CD14-positive monocyte (primary cell): ENCODE results near the gene RCC1. TPM values are rescaled to one million over a fixed set of nuclear protein-coding genes. Genes with fewer than 3 reads are reported as not detected.

Source experiments
- DNase-seq, 3 donors: peaks; one replicate each; pipeline ENCODE4 v3.0.0-alpha.2; 2011 to 2022
- H2AFZ ChIP-seq: 2 replicates; pipeline ENCODE4 v1.6.0; 2012; ENCODE audit warnings: mild to moderate bottlenecking, low read depth, low read length, inconsistent platforms; ENCODE audit not compliant: insufficient read depth, poor library complexity, severe bottlenecking
- H3K27ac ChIP-seq, 2 donors: 1 replicate in 1 of 2; 2 replicates in 1 of 2; pipeline ENCODE4 v1.5.1; 2012 to 2013; ENCODE audit warnings: low read length in 2 of 2, control low read depth in 1 of 2, inconsistent platforms in 1 of 2, low read depth in 1 of 2, mild to moderate bottlenecking in 1 of 2
- H3K27me3 ChIP-seq, 2 donors: one replicate each; pipeline versions ENCODE4 v1.6.0 to v1.6.1; 2011 to 2013; ENCODE audit warnings: low read length in 2 of 2; ENCODE audit not compliant: control insufficient read depth in 2 of 2, insufficient read depth in 2 of 2
- H3K36me3 ChIP-seq, 2 donors: replicated peaks in 1 of 2; 1 replicate in 1 of 2; 2 replicates in 1 of 2; pipeline versions ENCODE4 v1.5.1 to v1.6.1; 2012 to 2013; ENCODE audit warnings: low read length in 2 of 2, control low read depth in 1 of 2, inconsistent platforms in 1 of 2, mild to moderate bottlenecking in 1 of 2; ENCODE audit not compliant: insufficient read depth in 2 of 2, control insufficient read depth in 1 of 2
- H3K4me1 ChIP-seq, 2 donors: 1 replicate in 1 of 2; 2 replicates in 1 of 2; pipeline versions ENCODE4 v1.5.1 to v1.6.1; 2012 to 2013; ENCODE audit warnings: low read length in 2 of 2, control low read depth in 1 of 2, inconsistent platforms in 1 of 2, mild to moderate bottlenecking in 1 of 2, moderate library complexity in 1 of 2; ENCODE audit not compliant: insufficient read depth in 2 of 2, control insufficient read depth in 1 of 2
- H3K4me2 ChIP-seq: replicated peaks from 2 replicates; pipeline ENCODE3; 2012; ENCODE audit warnings: low read length, moderate library complexity, mild to moderate bottlenecking; ENCODE audit not compliant: poor library complexity, severe bottlenecking; ENCODE audit errors: extremely low read depth
- H3K4me3 ChIP-seq, 3 experiments: fragments of 200-600 bp in 1 of 3; sonication (generic) in 1 of 3; replicated peaks in 1 of 3; 1 replicate in 2 of 3; 2 replicates in 1 of 3; pipeline ENCODE4 v1.5.1; 2011 to 2013; ENCODE audit warnings: low read length in 3 of 3, mild to moderate bottlenecking in 3 of 3, control low read depth in 2 of 3, low read depth in 2 of 3, inconsistent platforms in 1 of 3, moderate library complexity in 1 of 3
- H3K79me2 ChIP-seq: 2 replicates; pipeline ENCODE4 v1.6.0; 2012; ENCODE audit warnings: mild to moderate bottlenecking, control low read depth, inconsistent platforms, low read length, moderate library complexity; ENCODE audit not compliant: insufficient read depth
- H3K9ac ChIP-seq: 2 replicates; pipeline ENCODE4 v1.6.0; 2017; ENCODE audit warnings: low read length, mild to moderate bottlenecking; ENCODE audit not compliant: insufficient read depth, poor library complexity, severe bottlenecking
- H3K9me3 ChIP-seq, 2 donors: replicated peaks in 1 of 2; 1 replicate in 1 of 2; 2 replicates in 1 of 2; pipeline versions ENCODE4 v1.5.1 to v1.6.1; 2012 to 2013; ENCODE audit warnings: low read length in 2 of 2, control low read depth in 1 of 2; ENCODE audit not compliant: control insufficient read depth in 1 of 2, insufficient read depth in 1 of 2
- H4K20me1 ChIP-seq: 2 replicates; pipeline ENCODE4 v1.6.0; 2012; ENCODE audit warnings: mild to moderate bottlenecking, low read length, control low read depth, moderate library complexity; ENCODE audit not compliant: insufficient read depth
- H3K27ac Mint-ChIP-seq, 7 donors: one replicate each; pipeline ENCODE4 v1.8.0; 2020; ENCODE audit warnings: mild to moderate bottlenecking in 7 of 7, mixed read lengths in 7 of 7, moderate library complexity in 6 of 7, inconsistent platforms in 2 of 7
- H3K27me3 Mint-ChIP-seq, 3 donors: one replicate each; pipeline ENCODE4 v1.8.0; 2021 to 2022; ENCODE audit warnings: low read depth in 3 of 3, mild to moderate bottlenecking in 3 of 3, mixed read lengths in 3 of 3, moderate library complexity in 3 of 3, inconsistent platforms in 1 of 3
- H3K36me3 Mint-ChIP-seq, 2 donors: one replicate each; pipeline ENCODE4 v1.8.0; 2020; ENCODE audit warnings: mixed read lengths in 2 of 2, inconsistent platforms in 1 of 2, mild to moderate bottlenecking in 1 of 2
- H3K4me1 Mint-ChIP-seq: one replicate; pipeline ENCODE4 v1.8.0; 2020; ENCODE audit warnings: mild to moderate bottlenecking, mixed read lengths
- H3K4me3 Mint-ChIP-seq, 2 donors: one replicate each; pipeline ENCODE4 v1.8.0; 2020; ENCODE audit warnings: mild to moderate bottlenecking in 2 of 2, mixed read lengths in 2 of 2, moderate library complexity in 1 of 2
- H3K9me3 Mint-ChIP-seq, 7 donors: one replicate each; pipeline ENCODE4 v1.8.0; 2020 to 2022; ENCODE audit warnings: mixed read lengths in 7 of 7, mild to moderate bottlenecking in 6 of 7, moderate library complexity in 6 of 7, inconsistent platforms in 2 of 7
- WGBS: methylation state at CpG from one replicate; pipeline ENCODE4 v1.1.5; 2013; ENCODE audit warnings: missing lambda C conversion rate; ENCODE audit not compliant: insufficient coverage; 5-methylcytosine and 5-hydroxymethylcytosine counted together
- intact Hi-C, 2 donors: fragments of 100-400 bp; cut with micrococcal nuclease; formaldehyde crosslinking; loops; one replicate each; pipeline versions ENCODE4 v1.15.0 to v1.15.1; 2023
- polyA plus RNA-seq, 3 donors: library from polyadenylated mRNA; depleted of rRNA in 1 of 3; unstranded in 2 of 3; stranded (reverse) in 1 of 3; fragments of 300-500 nt in 2 of 3; fragments of >200 nt in 1 of 3; fragmentation: Illumina TruSeq in 2 of 3; gene quantifications; 1 replicate in 2 of 3; 2 replicates in 1 of 3; pipeline ENCODE4 v1.2.3, GENCODE V29; 2012 to 2021
- TF ChIP-seq, protein P1 (sequence below): fragments of 200-600 bp; IDR thresholded peaks from one replicate; pipeline ENCODE4 v1.8.0; 2022; ENCODE audit warnings: antibody characterized with exemption, mild to moderate bottlenecking

Gene RCC1
- polyA plus RNA-seq, 3 donors, result 8.7 to 10.6 (median 10.1) TPM

DNA sequence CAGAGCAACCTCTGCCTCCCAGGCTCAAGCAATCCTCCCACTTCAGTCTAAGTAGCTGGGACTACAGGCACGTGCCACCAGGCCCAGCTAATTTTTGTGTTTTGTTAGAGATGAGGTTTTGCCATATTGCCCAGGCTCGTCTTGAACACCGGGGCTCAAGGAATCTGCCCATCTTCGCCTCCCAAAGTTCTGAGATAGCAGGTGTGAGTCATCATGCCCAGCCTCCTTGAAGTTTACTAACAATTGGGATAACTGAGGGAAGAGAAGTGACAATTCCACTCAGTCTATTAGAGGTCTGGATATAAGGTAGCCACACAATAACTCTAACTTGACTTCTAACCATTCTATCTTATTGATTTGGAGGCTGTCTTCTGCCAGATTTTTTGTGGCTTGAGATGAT, 6.3 kb upstream of the RCC1 start:
- Histone ChIP-seq H3K9ac (no peak overlapping the region), H3K9me3 (no peaks in the 10 kb centered on the region), H2AFZ (no peak overlapping the region), H4K20me1 (no peaks in the 10 kb centered on the region), H3K79me2 (no peaks in the 10 kb centered on the region), H3K27me3 (no peaks in the 10 kb centered on the region), H3K4me1 (no peaks in the 10 kb centered on the region), H3K36me3 (peaks cover 15 to 47% of the 10 kb centered on the region in 2 donors), H3K27ac (no peak overlapping the region), H3K4me3 (no peak overlapping the region), H3K4me2 (no peak overlapping the region)
- TF ChIP-seq, protein P1, sequence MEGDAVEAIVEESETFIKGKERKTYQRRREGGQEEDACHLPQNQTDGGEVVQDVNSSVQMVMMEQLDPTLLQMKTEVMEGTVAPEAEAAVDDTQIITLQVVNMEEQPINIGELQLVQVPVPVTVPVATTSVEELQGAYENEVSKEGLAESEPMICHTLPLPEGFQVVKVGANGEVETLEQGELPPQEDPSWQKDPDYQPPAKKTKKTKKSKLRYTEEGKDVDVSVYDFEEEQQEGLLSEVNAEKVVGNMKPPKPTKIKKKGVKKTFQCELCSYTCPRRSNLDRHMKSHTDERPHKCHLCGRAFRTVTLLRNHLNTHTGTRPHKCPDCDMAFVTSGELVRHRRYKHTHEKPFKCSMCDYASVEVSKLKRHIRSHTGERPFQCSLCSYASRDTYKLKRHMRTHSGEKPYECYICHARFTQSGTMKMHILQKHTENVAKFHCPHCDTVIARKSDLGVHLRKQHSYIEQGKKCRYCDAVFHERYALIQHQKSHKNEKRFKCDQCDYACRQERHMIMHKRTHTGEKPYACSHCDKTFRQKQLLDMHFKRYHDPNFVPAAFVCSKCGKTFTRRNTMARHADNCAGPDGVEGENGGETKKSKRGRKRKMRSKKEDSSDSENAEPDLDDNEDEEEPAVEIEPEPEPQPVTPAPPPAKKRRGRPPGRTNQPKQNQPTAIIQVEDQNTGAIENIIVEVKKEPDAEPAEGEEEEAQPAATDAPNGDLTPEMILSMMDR, result no peak
- intact Hi-C loops, result no loop called here
- Mint-ChIP-seq H3K36me3 (peaks cover 22 to 40% of the 10 kb centered on the region in 2 donors), H3K4me3 (no peak overlapping the region), H3K9me3 (no peaks in the 10 kb centered on the region), H3K27me3 (no peaks in the 10 kb centered on the region), H3K4me1 (no peaks in the 10 kb centered on the region), H3K27ac (peak overlapping the region in 1 of 7 donors; percentile 50)
- WGBS, result no CpG with 5 or more reads among the region's 4 CpGs
- no peak for DNase-seq

DNA sequence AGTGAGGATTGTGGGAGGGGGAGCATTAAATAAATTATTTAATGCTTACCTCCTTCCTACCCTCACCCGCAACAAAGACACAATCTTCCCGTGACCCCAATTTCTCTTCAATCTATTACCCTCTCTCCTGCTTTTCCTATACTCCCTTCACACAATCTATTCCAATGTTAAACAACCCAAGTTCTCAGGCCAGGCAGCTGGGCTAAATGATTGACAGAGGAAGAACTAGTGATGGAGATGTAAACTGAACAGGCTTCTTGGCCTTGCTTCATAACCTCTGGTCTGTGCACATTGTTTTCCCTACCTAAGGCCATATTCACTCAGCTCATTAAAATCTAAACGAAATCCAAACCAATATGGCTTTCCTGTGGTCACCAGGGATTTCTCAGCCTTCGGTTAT, 3.9 kb upstream of the RCC1 start:
- H3K27ac ChIP-seq, result no peak overlapping the region
- no peak overlapping the region for H2AFZ ChIP-seq
- H3K36me3 Mint-ChIP-seq, result peaks cover 6 to 16% of the 10 kb centered on the region in 2 donors
- no peak overlapping the region for H3K9ac ChIP-seq
- no peaks in the 10 kb centered on the region for H3K27me3 ChIP-seq
- no peak for DNase-seq
- H3K4me2 ChIP-seq, result no peak overlapping the region
- peaks cover 6 to 7% of the 10 kb centered on the region in 2 donors for H3K4me1 ChIP-seq
- H3K9me3 ChIP-seq, result no peaks in the 10 kb centered on the region
- intact Hi-C loops, result loop anchor here in 1 of 2 donors (10.0 kb wide), 1 partner anchor 77 kb away; no protein-coding TSS in a partner anchor
- WGBS, result 63% methylated on average over 2 of the region's 4 CpGs
- TF ChIP-seq, protein P1, result no peak
- H4K20me1 ChIP-seq, result peaks cover 8% of the 10 kb centered on the region
- H3K27ac Mint-ChIP-seq, result peak overlapping the region in 1 of 7 donors; percentile 51
- no peak overlapping the region for H3K4me3 Mint-ChIP-seq
- peaks cover 11% of the 10 kb centered on the region for H3K79me2 ChIP-seq
- H3K9me3 Mint-ChIP-seq, result peaks cover 0 to 3% (median 0%) of the 10 kb centered on the region in 7 donors
- H3K36me3 ChIP-seq, result peaks cover 1 to 26% of the 10 kb centered on the region in 2 donors
- H3K27me3 Mint-ChIP-seq, result no peaks in the 10 kb centered on the region
- peaks cover 5% of the 10 kb centered on the region for H3K4me1 Mint-ChIP-seq
- no peak overlapping the region for H3K4me3 ChIP-seq
